Uterus (tissue), 4 donors: Measurements from ENCODE around the gene KRTAP2-3. TPM values are rescaled to one million over a fixed set of nuclear protein-coding genes. Genes with fewer than 3 reads are reported as not detected.
"Not testable (repeated sequence)": the region's sequence is repeated elsewhere in the genome, so short reads cannot be mapped to it uniquely, and the experiment has no call there.

Experiments
- DNase-seq, 2 donors: peaks; one replicate each; pipeline ENCODE4 v3.0.0-alpha.2; 2019 to 2020
- H3K27ac ChIP-seq, 2 donors: fragments of 200-600 bp; sonication (generic); 1 replicate in 1 of 2; 2 replicates in 1 of 2; pipeline ENCODE4 v1.5.1; 2016 to 2018
- H3K27me3 ChIP-seq, 2 donors: fragments of 200-600 bp; sonication (generic); one replicate each; pipeline ENCODE4 v1.5.1; 2018 to 2019; ENCODE audit warnings: control low read depth in 1 of 2
- H3K36me3 ChIP-seq, 2 donors: fragments of 200-600 bp; sonication (generic); one replicate each; pipeline ENCODE4 v1.5.1; 2019; ENCODE audit warnings: control low read depth in 1 of 2
- H3K4me1 ChIP-seq, 2 donors: fragments of 200-600 bp; sonication (generic); one replicate each; pipeline ENCODE4 v1.5.1; 2018 to 2019; ENCODE audit warnings: control low read depth in 1 of 2
- H3K4me3 ChIP-seq, 2 donors: fragments of 200-600 bp; sonication (generic); 1 replicate in 1 of 2; 2 replicates in 1 of 2; pipeline ENCODE4 v1.5.1; 2018 to 2019; ENCODE audit warnings: mild to moderate bottlenecking in 1 of 2
- H3K9me3 ChIP-seq, 2 donors: fragments of 200-600 bp; sonication (generic); one replicate each; pipeline ENCODE4 v1.5.1; 2019; ENCODE audit warnings: control low read depth in 1 of 2
- POLR2A ChIP-seq, 2 donors: fragments of 450-650 bp; IDR thresholded peaks; one replicate each; pipeline ENCODE4 v1.6.1; 2016; ENCODE audit warnings: antibody characterized with exemption in 2 of 2, mild to moderate bottlenecking in 1 of 2, moderate library complexity in 1 of 2
- intact Hi-C: fragments of 100-400 bp; cut with DNase I; formaldehyde crosslinking; loops from one replicate; pipeline ENCODE4 v1.15.1; 2023; ENCODE audit warnings: low total_unique reads
- total RNA-seq, 4 donors: library from RNA; depleted of rRNA in 3 of 4; stranded (reverse); fragments of >200 nt in 3 of 4; gene quantifications; one replicate each; pipeline versions ENCODE4 v1.1.0 to v1.2.4, GENCODE V29; 2014 to 2023
- TF ChIP-seq, protein P1 (sequence below), 4 experiments: fragments of 200-600 bp in 2 of 4; fragments of 450-650 bp in 2 of 4; sonication (generic) in 2 of 4; IDR thresholded peaks; one replicate each; pipeline ENCODE4 v1.5.1; 2016 to 2019; ENCODE audit warnings: antibody characterized with exemption in 4 of 4, mild to moderate bottlenecking in 2 of 4, moderate library complexity in 1 of 4
- donor health status: DM: yes; HTN: yes; CAD: no.

Gene KRTAP2-3
- total RNA-seq, 4 donors from 2014 or later: not detected

DNA sequence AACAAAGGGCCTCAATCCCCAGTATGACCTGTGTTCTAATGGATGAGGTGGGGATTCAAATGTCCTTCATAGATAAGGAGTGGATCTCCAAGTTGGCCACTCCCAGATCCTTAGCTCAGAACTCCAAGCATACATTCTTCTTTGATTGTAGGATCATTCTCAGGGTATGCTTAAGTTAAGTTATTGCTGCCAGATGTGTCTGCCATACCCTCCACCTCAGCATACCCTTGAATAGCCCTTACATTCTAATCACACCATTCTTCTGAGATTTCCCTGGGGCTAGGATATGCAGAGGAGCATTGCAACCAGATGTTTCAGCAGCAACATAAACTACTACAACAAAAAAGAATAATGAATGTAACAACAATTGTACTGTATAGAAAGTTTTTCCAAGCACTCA, 7.4 kb upstream of the KRTAP2-3 start:
- Histone ChIP-seq H3K4me3 (no peak overlapping the region), H3K27me3 (no peaks in the 10 kb centered on the region), H3K4me1 (peaks cover 0 to 3% of the 10 kb centered on the region in 2 donors), H3K9me3 (no peaks in the 10 kb centered on the region), H3K36me3 (no peaks in the 10 kb centered on the region), H3K27ac (no peak overlapping the region)
- TF ChIP-seq, protein P1, sequence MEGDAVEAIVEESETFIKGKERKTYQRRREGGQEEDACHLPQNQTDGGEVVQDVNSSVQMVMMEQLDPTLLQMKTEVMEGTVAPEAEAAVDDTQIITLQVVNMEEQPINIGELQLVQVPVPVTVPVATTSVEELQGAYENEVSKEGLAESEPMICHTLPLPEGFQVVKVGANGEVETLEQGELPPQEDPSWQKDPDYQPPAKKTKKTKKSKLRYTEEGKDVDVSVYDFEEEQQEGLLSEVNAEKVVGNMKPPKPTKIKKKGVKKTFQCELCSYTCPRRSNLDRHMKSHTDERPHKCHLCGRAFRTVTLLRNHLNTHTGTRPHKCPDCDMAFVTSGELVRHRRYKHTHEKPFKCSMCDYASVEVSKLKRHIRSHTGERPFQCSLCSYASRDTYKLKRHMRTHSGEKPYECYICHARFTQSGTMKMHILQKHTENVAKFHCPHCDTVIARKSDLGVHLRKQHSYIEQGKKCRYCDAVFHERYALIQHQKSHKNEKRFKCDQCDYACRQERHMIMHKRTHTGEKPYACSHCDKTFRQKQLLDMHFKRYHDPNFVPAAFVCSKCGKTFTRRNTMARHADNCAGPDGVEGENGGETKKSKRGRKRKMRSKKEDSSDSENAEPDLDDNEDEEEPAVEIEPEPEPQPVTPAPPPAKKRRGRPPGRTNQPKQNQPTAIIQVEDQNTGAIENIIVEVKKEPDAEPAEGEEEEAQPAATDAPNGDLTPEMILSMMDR (IDR thresholded peaks at IDR 0.05): no peak
- no peak for TF ChIP-seq POLR2A (IDR thresholded peaks at IDR 0.05)
- intact Hi-C loops: no loop called here
- no peak for DNase-seq

DNA sequence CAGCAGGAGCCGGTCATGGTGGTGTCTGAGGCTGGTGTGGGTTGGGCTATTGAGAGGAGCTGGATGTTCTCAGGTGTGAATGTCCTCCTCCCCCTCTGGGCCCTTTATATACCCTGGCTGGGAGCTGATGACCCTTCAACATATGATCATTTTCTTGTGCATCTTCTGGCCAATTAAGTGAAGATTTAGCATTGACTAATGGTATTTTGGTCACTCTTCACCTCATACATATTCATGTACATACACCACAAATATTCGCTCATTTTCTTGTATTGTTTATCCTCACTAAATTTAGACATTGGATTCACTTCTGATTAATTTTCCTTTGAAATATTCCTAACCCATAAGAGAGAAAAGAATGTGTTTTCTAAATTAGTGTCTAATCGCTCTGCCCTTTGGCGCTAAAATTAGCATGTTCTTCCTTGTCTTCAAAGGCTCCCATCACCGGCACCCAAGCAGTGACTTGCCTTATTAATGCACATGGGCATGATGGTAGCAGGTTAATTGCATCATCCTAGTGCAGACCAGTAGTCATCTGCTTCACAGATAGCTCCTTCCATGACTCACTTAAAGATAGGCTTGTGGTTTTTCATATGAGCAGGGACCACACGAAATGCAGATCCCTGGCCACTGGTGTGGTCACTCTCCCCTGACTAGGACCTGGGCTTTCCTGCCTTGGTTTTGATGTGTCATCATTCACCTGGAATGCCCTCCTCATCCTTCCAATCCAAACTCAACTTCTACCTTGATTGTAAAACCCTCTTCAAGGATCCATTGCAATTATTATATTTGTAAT, 6.1 kb upstream of the KRTAP2-3 start, which contains the start of gene KRTAP2-4:
Gene KRTAP2-4, minus strand, starts transcription at position 51 of the 796 bp plus-strand sequence. Its CDS starts 34 bp downstream, at position 17.
- TF ChIP-seq, protein P1 (IDR thresholded peaks at IDR 0.05): no peak
- TF ChIP-seq POLR2A (IDR thresholded peaks at IDR 0.05): no peak
- Histone ChIP-seq H3K9me3 (no peaks in the 10 kb centered on the region), H3K36me3 (no peaks in the 10 kb centered on the region), H3K27me3 (no peaks in the 10 kb centered on the region), H3K27ac (no peak within 1 kb of the TSS), H3K4me3 (no peak within 1 kb of the TSS), H3K4me1 (peaks cover 0 to 8% of the 10 kb centered on the region in 2 donors)
- intact Hi-C loops: no loop called here
- DNase-seq: no peak

DNA sequence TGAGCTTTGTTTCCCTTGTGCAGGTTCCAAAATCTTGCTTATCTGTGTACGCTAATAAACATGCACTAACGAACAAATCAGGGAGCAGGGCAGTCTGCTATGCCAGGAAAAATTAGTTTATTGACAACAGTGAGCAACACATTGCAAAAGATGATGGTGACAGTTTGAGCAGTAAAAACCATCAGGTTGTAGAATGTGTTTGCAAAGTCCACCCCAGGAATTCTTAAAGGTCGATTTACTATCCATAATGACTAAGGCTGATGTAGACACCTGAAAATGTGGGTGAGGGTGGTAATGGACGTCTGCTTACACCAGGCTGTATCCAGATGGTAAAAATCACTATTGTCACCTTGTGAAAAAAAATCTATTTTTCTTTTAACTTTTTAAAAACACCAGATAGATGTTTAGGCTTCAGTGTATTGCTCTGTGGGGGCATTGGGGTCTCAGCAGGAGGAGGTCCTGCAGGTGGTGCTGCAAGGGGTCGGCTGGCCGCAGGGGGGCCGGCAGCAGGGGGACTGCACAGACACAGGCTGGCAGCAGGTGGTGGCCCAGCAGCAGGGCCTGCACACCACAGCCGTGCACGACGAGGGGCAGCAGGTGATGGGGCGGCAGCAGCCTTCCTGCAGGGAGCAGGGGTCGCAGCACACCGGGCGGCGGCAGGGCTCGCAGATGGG, 5.2 kb upstream of the KRTAP2-3 start:
- H3K27me3 ChIP-seq, H3K36me3 ChIP-seq, H3K4me3 ChIP-seq, H3K4me1 ChIP-seq, H3K27ac ChIP-seq, DNase-seq, intact Hi-C loops, H3K9me3 ChIP-seq: not testable (repeated sequence)

DNA sequence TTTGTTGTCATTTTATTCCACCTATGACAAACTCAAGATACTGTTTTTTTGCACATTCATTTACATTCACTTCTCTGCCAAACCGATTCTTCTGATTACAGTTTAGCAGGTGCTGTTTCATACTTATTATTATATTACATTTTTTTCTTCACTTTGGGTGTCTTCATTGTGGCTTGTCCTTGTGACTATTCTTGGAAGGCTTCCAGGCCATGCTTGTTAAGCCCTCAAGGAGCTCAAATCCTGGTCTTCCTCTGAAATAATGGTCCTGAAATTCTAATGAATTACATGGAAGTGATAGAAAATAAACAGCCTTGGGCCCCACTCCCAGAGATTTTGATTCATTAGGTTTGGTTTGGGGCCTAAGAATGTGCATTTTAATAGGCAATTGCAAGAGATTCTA, 4.4 kb upstream of the KRTAP2-3 start:
- no peaks in the 10 kb centered on the region for H3K27me3 ChIP-seq
- no peak overlapping the region for H3K4me3 ChIP-seq
- no peaks in the 10 kb centered on the region for H3K36me3 ChIP-seq
- no peak for TF ChIP-seq POLR2A (IDR thresholded peaks at IDR 0.05)
- TF ChIP-seq, protein P1 (IDR thresholded peaks at IDR 0.05): no peak
- no peak for DNase-seq
- peaks cover 0 to 8% of the 10 kb centered on the region in 2 donors for H3K4me1 ChIP-seq
- no peak overlapping the region for H3K27ac ChIP-seq
- no peaks in the 10 kb centered on the region for H3K9me3 ChIP-seq
- intact Hi-C loops: no loop called here

DNA sequence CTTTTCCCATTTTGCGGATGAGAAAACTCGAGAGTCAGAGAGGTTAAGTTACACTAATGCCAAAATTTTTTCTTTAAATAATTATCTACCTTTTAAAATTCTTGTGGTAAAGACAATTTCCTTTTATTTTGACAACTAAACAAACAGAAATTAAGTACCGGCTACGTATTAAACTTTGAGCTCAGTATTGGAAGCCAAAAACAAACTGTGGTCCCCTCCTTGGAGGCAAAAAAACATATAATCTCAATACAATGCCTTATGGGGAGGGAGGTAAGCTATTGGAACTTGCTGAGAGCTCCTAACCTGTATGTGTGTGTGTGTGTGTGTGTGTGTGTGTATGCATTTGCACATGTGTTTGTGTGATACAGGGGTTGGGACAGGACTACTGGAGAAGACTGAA, 3.5 kb upstream of the KRTAP2-3 start:
- TF ChIP-seq POLR2A (IDR thresholded peaks at IDR 0.05): no peak
- TF ChIP-seq, protein P1 (IDR thresholded peaks at IDR 0.05): no peak
- Histone ChIP-seq H3K9me3 (no peaks in the 10 kb centered on the region), H3K4me1 (peaks cover 0 to 8% of the 10 kb centered on the region in 2 donors), H3K36me3 (no peaks in the 10 kb centered on the region), H3K27me3 (no peaks in the 10 kb centered on the region), H3K4me3 (no peak overlapping the region), H3K27ac (no peak overlapping the region)
- DNase-seq: no peak
- intact Hi-C loops: no loop called here
